HEK293 (cell line): ENCODE data around the gene F2.

Experiments
- CTCF ChIA-PET: fragments of 350-600 bp; formaldehyde crosslinking; extraction: SDS; loops from one replicate; lab custom pipeline; 2021; ENCODE audit warnings: antibody characterized with exemption; lab: Yijun Ruan, JAX
- POLR2A ChIA-PET: fragments of 300-600 bp; formaldehyde crosslinking; extraction: SDS; loops from one replicate; lab custom pipeline; 2020; ENCODE audit warnings: antibody characterized with exemption, inconsistent platforms; lab: Yijun Ruan, JAX
- H3K27ac ChIP-seq: fragments of 200-500 bp; sonication (Bioruptor generic); 2 replicates; pipeline ENCODE4 v1.5.1; 2014; ENCODE audit warnings: low read depth, low read length, control low read depth, inconsistent platforms; ENCODE audit errors: extremely low read depth
- H3K36me3 ChIP-seq, 2 experiments: fragments of 200-500 bp in 1 of 2; sonication (Bioruptor generic) in 1 of 2; 1 replicate in 1 of 2; 2 replicates in 1 of 2; pipeline ENCODE4 v1.5.1; 2014 to 2017; ENCODE audit warnings: inconsistent platforms in 2 of 2, low read length in 2 of 2; ENCODE audit not compliant: control insufficient read depth in 2 of 2, insufficient read depth in 1 of 2
- H3K4me1 ChIP-seq: fragments of 200-500 bp; sonication (Bioruptor generic); 2 replicates; pipeline ENCODE4 v1.5.1; 2014; ENCODE audit warnings: mild to moderate bottlenecking, low read length, inconsistent platforms; ENCODE audit not compliant: control insufficient read depth, insufficient read depth
- H3K4me3 ChIP-seq: 2 replicates; pipeline ENCODE4 v1.5.1; 2011; ENCODE audit warnings: low read depth, mild to moderate bottlenecking, control low read depth, low read length, moderate library complexity
- H3K9me3 ChIP-seq: fragments of 200-500 bp; sonication (Bioruptor generic); 2 replicates; pipeline ENCODE4 v1.5.1; 2014; ENCODE audit warnings: low read depth, low read length, inconsistent platforms; ENCODE audit not compliant: control insufficient read depth, insufficient read depth
- IKZF3 ChIP-seq: fragments of 450-650 bp; IDR thresholded peaks from 2 replicates; pipeline ENCODE4 v1.5.0; 2018; ENCODE audit warnings: missing biosample characterization, mild to moderate bottlenecking, missing genetic modification characterization, moderate library complexity
- MYNN ChIP-seq: fragments of 450-650 bp; formaldehyde crosslinking; IDR thresholded peaks from 2 replicates; pipeline ENCODE4 v1.5.1; 2016; ENCODE audit warnings: missing biosample characterization, missing genetic modification characterization, borderline replicate concordance
- SCRT2 ChIP-seq: fragments of 450-650 bp; formaldehyde crosslinking; IDR thresholded peaks from 2 replicates; pipeline ENCODE4 v1.5.1; 2016; ENCODE audit warnings: missing biosample characterization, missing genetic modification characterization
- ZFP37 ChIP-seq: fragments of 450-650 bp; formaldehyde crosslinking; IDR thresholded peaks from 2 replicates; pipeline ENCODE4 v1.5.1; 2016; ENCODE audit warnings: missing biosample characterization, missing genetic modification characterization
- ZIC2 ChIP-seq: fragments of 450-650 bp; formaldehyde crosslinking; IDR thresholded peaks from 2 replicates; pipeline ENCODE4 v1.5.1; 2016; ENCODE audit warnings: missing biosample characterization, missing genetic modification characterization
- ZNF335 ChIP-seq: fragments of 450-650 bp; formaldehyde crosslinking; conservative IDR thresholded peaks from 2 replicates; pipeline ENCODE4 v1.5.1; 2016; ENCODE audit warnings: missing biosample characterization, missing genetic modification characterization
- ZNF391 ChIP-seq: fragments of 450-650 bp; formaldehyde crosslinking; IDR thresholded peaks from 2 replicates; pipeline ENCODE4 v1.5.1; 2016; ENCODE audit warnings: low read depth, missing biosample characterization, missing genetic modification characterization, borderline replicate concordance
- ZNF837 ChIP-seq: fragments of 450-650 bp; formaldehyde crosslinking; IDR thresholded peaks from 2 replicates; pipeline ENCODE4 v1.5.1; 2016; ENCODE audit warnings: missing biosample characterization, missing genetic modification characterization
- TF ChIP-seq, protein P1 (sequence below): fragments of 450-650 bp; formaldehyde crosslinking; IDR thresholded peaks from 2 replicates; pipeline ENCODE4 v1.5.1; 2016; ENCODE audit warnings: missing biosample characterization, missing genetic modification characterization
- TF ChIP-seq, protein P2 (sequence below): fragments of 450-650 bp; formaldehyde crosslinking; conservative IDR thresholded peaks from 2 replicates; pipeline ENCODE4 v1.5.1; 2016; ENCODE audit warnings: low read depth, missing biosample characterization, missing genetic modification characterization

The F2 gene

DNA sequence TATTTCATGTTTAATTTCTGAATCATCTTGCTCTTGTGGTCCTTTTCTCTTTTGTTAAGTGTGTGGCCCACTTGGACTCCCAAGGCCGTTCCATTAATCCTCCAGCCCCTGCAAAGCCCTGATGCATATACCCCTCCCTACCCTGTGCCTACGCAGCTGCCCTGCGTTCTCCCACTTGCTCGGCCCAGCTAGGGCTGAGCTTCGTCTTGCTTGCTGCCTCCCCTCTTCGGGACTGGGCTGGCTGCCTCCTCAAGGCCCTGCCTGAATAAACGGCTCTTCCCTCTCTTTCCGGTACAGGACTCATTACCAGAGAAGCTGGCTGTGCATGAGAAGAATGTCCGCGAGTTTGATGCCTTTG lies 47.1 kb upstream of the F2 start:
- Histone ChIP-seq H3K4me1 (no peaks in the 10 kb centered on the region), H3K9me3 (no peaks in the 10 kb centered on the region), H3K36me3 (peaks cover 0 to 76% of the 10 kb centered on the region in 2 experiments; a peak in 1 of 3 replicates), H3K27ac (no peak overlapping the region), H3K4me3 (no peak overlapping the region)
- ChIA-PET CTCF (no interaction called here), POLR2A (no interaction called here)
- TF ChIP-seq IKZF3 (tag by site-specific recombination), result no peak

DNA sequence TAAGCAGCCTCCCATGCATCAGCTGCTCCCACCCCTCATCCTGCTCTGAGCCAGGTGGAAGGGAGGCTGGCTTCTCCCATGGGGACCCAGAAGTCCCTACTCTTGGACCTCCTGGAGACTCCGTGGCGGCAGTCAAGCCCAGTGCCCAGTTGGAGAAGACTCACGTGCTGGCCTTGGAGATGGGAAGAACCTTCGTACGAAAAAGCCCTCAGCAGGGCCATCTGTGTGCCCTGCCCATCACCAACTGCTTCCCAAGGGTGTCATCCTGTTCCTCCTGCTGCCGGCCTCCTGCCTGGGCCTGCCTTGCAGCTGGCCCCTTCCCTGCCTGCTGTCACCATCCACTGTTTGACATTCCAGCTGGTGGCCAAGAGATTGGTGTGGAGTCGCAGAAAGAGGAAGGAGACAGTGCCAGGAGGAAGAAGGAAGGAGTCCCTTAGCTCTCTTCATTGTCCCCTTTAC lies 46.6 kb upstream of the F2 start:
- Histone ChIP-seq H3K36me3 (peaks cover 0 to 71% of the 10 kb centered on the region in 2 experiments; a peak in 1 of 3 replicates), H3K9me3 (no peaks in the 10 kb centered on the region), H3K4me1 (no peaks in the 10 kb centered on the region), H3K27ac (no peak overlapping the region), H3K4me3 (no peak overlapping the region)
- POLR2A ChIA-PET, result no interaction called here
- CTCF ChIA-PET, result no interaction called here
- TF ChIP-seq ZIC2 (tag by site-specific recombination) (0 out of 2 replicates have a peak, but pooled peaks have one; percentile 29), ZNF335 (tag by site-specific recombination) (peak; percentile 56), ZNF391 (no peak), MYNN (tag by site-specific recombination) (no peak)
- TF ChIP-seq, protein P1, sequence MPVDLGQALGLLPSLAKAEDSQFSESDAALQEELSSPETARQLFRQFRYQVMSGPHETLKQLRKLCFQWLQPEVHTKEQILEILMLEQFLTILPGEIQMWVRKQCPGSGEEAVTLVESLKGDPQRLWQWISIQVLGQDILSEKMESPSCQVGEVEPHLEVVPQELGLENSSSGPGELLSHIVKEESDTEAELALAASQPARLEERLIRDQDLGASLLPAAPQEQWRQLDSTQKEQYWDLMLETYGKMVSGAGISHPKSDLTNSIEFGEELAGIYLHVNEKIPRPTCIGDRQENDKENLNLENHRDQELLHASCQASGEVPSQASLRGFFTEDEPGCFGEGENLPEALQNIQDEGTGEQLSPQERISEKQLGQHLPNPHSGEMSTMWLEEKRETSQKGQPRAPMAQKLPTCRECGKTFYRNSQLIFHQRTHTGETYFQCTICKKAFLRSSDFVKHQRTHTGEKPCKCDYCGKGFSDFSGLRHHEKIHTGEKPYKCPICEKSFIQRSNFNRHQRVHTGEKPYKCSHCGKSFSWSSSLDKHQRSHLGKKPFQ (tag by site-specific recombination), result no peak

DNA sequence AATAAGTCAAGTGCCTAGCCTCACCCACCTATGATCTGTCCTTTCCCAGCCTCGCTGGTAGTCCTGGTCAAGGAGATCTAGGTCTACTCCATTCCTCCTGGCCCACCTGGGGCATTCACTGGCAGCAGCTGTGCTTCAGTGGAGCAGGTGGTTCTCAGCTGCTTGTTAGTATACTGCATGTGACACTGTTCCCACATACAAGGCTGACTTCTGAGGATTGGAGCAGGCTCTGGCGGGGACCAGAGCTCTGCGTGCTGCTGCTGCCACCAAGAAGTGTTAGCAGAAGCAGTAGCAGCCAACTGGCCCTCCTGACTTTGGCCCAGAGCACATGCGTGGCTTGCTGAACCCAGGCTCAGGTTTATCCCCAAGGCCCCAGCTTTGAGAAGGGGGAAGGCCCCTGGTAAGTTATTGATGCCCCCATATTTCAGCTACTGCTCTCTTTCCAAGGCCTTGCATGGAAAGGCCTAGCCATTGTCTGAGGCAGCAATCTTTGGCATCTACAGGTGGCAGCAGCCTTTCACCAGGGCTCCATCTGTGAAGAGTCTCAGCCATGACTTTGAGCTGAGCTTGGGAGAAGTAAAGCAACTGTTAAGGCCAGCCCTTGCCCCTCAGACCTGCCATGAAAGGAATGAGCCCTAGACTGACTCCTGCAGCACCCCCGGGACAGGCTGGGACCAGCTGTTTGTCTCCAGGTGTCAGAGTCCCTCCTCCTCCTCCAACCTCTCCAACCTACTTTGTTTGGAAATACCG lies 45.1 kb upstream of the F2 start:
- ChIA-PET CTCF (interaction anchor here (0.7 to 1.4 kb wide), 4 partner anchors 10 to 477 kb away, joined by 3 to 4 read pairs (median 3); partner anchors contain the start of gene CHRM4), POLR2A (no interaction called here)
- no peaks in the 10 kb centered on the region for H3K4me1 ChIP-seq
- no peak overlapping the region for H3K4me3 ChIP-seq
- peaks cover 0 to 67% of the 10 kb centered on the region in 2 experiments; a peak in 1 of 3 replicates for H3K36me3 ChIP-seq
- H3K27ac ChIP-seq, result no peak overlapping the region
- H3K9me3 ChIP-seq, result no peaks in the 10 kb centered on the region
- peak; percentile 86 for TF ChIP-seq SCRT2 (tag by site-specific recombination)
- no peak for TF ChIP-seq ZNF837 (tag by site-specific recombination)
- TF ChIP-seq, protein P2, sequence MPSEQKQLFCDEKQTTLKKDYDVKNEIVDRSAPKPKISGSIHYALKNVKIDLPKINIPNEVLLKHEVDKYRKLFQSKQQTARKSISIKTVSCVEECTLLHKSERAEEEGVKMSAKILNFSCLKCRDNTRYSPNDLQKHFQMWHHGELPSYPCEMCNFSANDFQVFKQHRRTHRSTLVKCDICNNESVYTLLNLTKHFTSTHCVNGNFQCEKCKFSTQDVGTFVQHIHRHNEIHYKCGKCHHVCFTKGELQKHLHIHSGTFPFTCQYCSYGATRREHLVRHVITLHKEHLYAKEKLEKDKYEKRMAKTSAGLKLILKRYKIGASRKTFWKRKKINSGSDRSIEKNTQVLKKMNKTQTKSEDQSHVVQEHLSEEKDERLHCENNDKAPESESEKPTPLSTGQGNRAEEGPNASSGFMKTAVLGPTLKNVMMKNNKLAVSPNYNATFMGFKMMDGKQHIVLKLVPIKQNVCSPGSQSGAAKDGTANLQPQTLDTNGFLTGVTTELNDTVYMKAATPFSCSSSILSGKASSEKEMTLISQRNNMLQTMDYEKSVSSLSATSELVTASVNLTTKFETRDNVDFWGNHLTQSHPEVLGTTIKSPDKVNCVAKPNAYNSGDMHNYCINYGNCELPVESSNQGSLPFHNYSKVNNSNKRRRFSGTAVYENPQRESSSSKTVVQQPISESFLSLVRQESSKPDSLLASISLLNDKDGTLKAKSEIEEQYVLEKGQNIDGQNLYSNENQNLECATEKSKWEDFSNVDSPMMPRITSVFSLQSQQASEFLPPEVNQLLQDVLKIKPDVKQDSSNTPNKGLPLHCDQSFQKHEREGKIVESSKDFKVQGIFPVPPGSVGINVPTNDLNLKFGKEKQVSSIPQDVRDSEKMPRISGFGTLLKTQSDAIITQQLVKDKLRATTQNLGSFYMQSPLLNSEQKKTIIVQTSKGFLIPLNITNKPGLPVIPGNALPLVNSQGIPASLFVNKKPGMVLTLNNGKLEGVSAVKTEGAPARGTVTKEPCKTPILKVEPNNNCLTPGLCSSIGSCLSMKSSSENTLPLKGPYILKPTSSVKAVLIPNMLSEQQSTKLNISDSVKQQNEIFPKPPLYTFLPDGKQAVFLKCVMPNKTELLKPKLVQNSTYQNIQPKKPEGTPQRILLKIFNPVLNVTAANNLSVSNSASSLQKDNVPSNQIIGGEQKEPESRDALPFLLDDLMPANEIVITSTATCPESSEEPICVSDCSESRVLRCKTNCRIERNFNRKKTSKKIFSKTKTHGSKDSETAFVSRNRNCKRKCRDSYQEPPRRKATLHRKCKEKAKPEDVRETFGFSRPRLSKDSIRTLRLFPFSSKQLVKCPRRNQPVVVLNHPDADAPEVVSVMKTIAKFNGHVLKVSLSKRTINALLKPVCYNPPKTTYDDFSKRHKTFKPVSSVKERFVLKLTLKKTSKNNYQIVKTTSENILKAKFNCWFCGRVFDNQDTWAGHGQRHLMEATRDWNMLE (tag by site-specific recombination), result no peak
- no peak for TF ChIP-seq ZFP37 (tag by site-specific recombination)
